ENCODE data around the gene XRN1. TPM values are rescaled to one million over a fixed set of nuclear protein-coding genes. Genes with fewer than 3 reads are reported as not detected.

Gene XRN1
- total RNA-seq, 1 donor from 2014 or later: 50.1 TPM

- DNase-seq (ENCODE audit: low spot score): no peak
- no peaks in the 10 kb centered on the region for H3K9me3 Mint-ChIP-seq (ENCODE audit: unreplicated experiment)
- H3K27me3 Mint-ChIP-seq (ENCODE audit: unreplicated experiment): no peaks in the 10 kb centered on the region
- H3K4me1 Mint-ChIP-seq (ENCODE audit: unreplicated experiment): peaks cover 4% of the 10 kb centered on the region
- H3K4me3 Mint-ChIP-seq (ENCODE audit: unreplicated experiment): no peak overlapping the region
- TF ChIP-seq CTCF (IDR thresholded peaks at IDR 0.05; ENCODE audit: unreplicated experiment): no peak
- H3K36me3 Mint-ChIP-seq (ENCODE audit: low read depth, unreplicated experiment): peaks cover 6% of the 10 kb centered on the region
- H3K27ac Mint-ChIP-seq (ENCODE audit: unreplicated experiment): no peak overlapping the region
Observed at GRCh38 chr3:142460689-142461088, 12.9 kb upstream of the XRN1 start.

GRCh38 chr3:142459929-142460328, 12.1 kb upstream of the XRN1 start:
- Mint-ChIP-seq H3K27me3 (ENCODE audit: unreplicated experiment) (no peaks in the 10 kb centered on the region), H3K4me3 (ENCODE audit: unreplicated experiment) (no peak overlapping the region), H3K36me3 (ENCODE audit: low read depth, unreplicated experiment) (peaks cover 11% of the 10 kb centered on the region), H3K9me3 (ENCODE audit: unreplicated experiment) (no peaks in the 10 kb centered on the region), H3K4me1 (ENCODE audit: unreplicated experiment) (peaks cover 4% of the 10 kb centered on the region), H3K27ac (ENCODE audit: unreplicated experiment) (no peak overlapping the region)
- TF ChIP-seq CTCF (IDR thresholded peaks at IDR 0.05; ENCODE audit: unreplicated experiment): no peak
- no peak for DNase-seq (ENCODE audit: low spot score)

- DNase-seq (ENCODE audit: low spot score): no peak
- H3K27me3 Mint-ChIP-seq (ENCODE audit: unreplicated experiment): no peaks in the 10 kb centered on the region
Observed at GRCh38 chr3:142459096-142459495, 11.3 kb upstream of the XRN1 start.

GRCh38 chr3:142450881-142451280, 3.0 kb upstream of the XRN1 start:
- no peak for TF ChIP-seq CTCF (IDR thresholded peaks at IDR 0.05; ENCODE audit: unreplicated experiment)
- Mint-ChIP-seq H3K4me3 (ENCODE audit: unreplicated experiment) (no peak overlapping the region), H3K36me3 (ENCODE audit: low read depth, unreplicated experiment) (peaks cover 17% of the 10 kb centered on the region), H3K9me3 (ENCODE audit: unreplicated experiment) (no peaks in the 10 kb centered on the region), H3K27me3 (ENCODE audit: unreplicated experiment) (no peaks in the 10 kb centered on the region), H3K4me1 (ENCODE audit: unreplicated experiment) (peaks cover 19% of the 10 kb centered on the region), H3K27ac (ENCODE audit: unreplicated experiment) (no peak overlapping the region)
- DNase-seq (ENCODE audit: low spot score): no peak

More at GRCh38 chr3:142459096-142459495, 11.3 kb upstream of the XRN1 start:
- peaks cover 12% of the 10 kb centered on the region for H3K36me3 Mint-ChIP-seq (ENCODE audit: low read depth, unreplicated experiment)
- no peak overlapping the region for H3K27ac Mint-ChIP-seq (ENCODE audit: unreplicated experiment)
- no peak for TF ChIP-seq CTCF (IDR thresholded peaks at IDR 0.05; ENCODE audit: unreplicated experiment)
- H3K4me1 Mint-ChIP-seq (ENCODE audit: unreplicated experiment): no peaks in the 10 kb centered on the region
- H3K9me3 Mint-ChIP-seq (ENCODE audit: unreplicated experiment): no peaks in the 10 kb centered on the region
- no peak overlapping the region for H3K4me3 Mint-ChIP-seq (ENCODE audit: unreplicated experiment)

GRCh38 chr3:142450189-142450588, 2.4 kb upstream of the XRN1 start:
- no peak for TF ChIP-seq CTCF (IDR thresholded peaks at IDR 0.05; ENCODE audit: unreplicated experiment)

More at GRCh38 chr3:142450189-142450588, 2.4 kb upstream of the XRN1 start:
- no peak overlapping the region for H3K4me3 Mint-ChIP-seq (ENCODE audit: unreplicated experiment)
- no peaks in the 10 kb centered on the region for H3K9me3 Mint-ChIP-seq (ENCODE audit: unreplicated experiment)
- peaks cover 10% of the 10 kb centered on the region for H3K36me3 Mint-ChIP-seq (ENCODE audit: low read depth, unreplicated experiment)
- no peaks in the 10 kb centered on the region for H3K27me3 Mint-ChIP-seq (ENCODE audit: unreplicated experiment)
- no peak overlapping the region for H3K27ac Mint-ChIP-seq (ENCODE audit: unreplicated experiment)
- H3K4me1 Mint-ChIP-seq (ENCODE audit: unreplicated experiment): peaks cover 25% of the 10 kb centered on the region
- DNase-seq (ENCODE audit: low spot score): no peak

All from endothelial cell (in vitro differentiated cells).